Progenitor cell of endocrine pancreas (in vitro differentiated cells): ENCODE results near the gene MMP26. TPM values are rescaled to one million over a fixed set of nuclear protein-coding genes. Genes with fewer than 3 reads are reported as not detected.

Experiments used
- DNase-seq: peaks from one replicate; pipeline ENCODE4 v3.0.0; 2021; ENCODE audit warnings: low spot score; ENCODE audit not compliant: unreplicated experiment
- H3K27ac Mint-ChIP-seq: 2 replicates; pipeline ENCODE4 v1.8.0; 2021; ENCODE audit warnings: mild to moderate bottlenecking, moderate library complexity, mixed read lengths
- H3K27me3 Mint-ChIP-seq: 2 replicates; pipeline ENCODE4 v1.8.0; 2021; ENCODE audit warnings: mixed read lengths
- H3K36me3 Mint-ChIP-seq: 2 replicates; pipeline ENCODE4 v1.8.0; 2022; ENCODE audit warnings: mixed read lengths; ENCODE audit not compliant: insufficient read depth
- H3K4me1 Mint-ChIP-seq: 2 replicates; pipeline ENCODE4 v1.8.0; 2021; ENCODE audit warnings: low read depth, mixed read lengths
- H3K4me3 Mint-ChIP-seq: 2 replicates; pipeline ENCODE4 v1.8.0; 2021; ENCODE audit warnings: low read depth, mild to moderate bottlenecking, moderate library complexity, mixed read lengths
- H3K9me3 Mint-ChIP-seq: 2 replicates; pipeline ENCODE4 v1.8.0; 2021; ENCODE audit warnings: low read depth, mixed read lengths
- total RNA-seq: library from RNA; stranded (reverse); gene quantifications from 2 replicates; pipeline ENCODE4 v1.2.1, GENCODE V29; 2021
- TF ChIP-seq, protein P1 (sequence below): fragments of 200-600 bp; sonication (generic); IDR thresholded peaks from one replicate; pipeline ENCODE4 v1.5.0; 2021; ENCODE audit warnings: antibody characterized with exemption, mild to moderate bottlenecking; ENCODE audit not compliant: unreplicated experiment

Gene MMP26
- total RNA-seq, 1 donor from 2014 or later: not detected

DNA sequence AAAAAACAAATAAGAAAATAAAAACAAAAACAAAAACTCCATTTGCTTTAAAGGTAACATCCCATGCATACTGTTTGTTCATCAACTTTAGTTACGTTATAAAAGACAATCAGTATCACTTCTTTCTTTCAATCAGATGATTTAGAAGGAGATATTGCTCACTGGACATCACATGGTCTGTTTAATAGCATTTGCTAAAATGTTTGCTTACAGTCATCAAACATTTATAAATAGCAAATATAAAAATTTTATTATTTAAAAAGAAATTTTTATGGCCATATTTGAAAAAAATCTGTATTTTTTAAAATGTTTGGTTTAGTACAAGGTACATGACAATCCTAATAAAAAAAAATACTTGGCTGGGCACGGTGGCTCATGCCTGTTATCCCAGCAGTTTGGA lies 22.6 kb downstream of the MMP26 start:
- H3K4me1 Mint-ChIP-seq: no peaks in the 10 kb centered on the region
- DNase-seq: no peak
- H3K4me3 Mint-ChIP-seq: no peak overlapping the region
- no peaks in the 10 kb centered on the region for H3K27me3 Mint-ChIP-seq
- TF ChIP-seq, protein P1, sequence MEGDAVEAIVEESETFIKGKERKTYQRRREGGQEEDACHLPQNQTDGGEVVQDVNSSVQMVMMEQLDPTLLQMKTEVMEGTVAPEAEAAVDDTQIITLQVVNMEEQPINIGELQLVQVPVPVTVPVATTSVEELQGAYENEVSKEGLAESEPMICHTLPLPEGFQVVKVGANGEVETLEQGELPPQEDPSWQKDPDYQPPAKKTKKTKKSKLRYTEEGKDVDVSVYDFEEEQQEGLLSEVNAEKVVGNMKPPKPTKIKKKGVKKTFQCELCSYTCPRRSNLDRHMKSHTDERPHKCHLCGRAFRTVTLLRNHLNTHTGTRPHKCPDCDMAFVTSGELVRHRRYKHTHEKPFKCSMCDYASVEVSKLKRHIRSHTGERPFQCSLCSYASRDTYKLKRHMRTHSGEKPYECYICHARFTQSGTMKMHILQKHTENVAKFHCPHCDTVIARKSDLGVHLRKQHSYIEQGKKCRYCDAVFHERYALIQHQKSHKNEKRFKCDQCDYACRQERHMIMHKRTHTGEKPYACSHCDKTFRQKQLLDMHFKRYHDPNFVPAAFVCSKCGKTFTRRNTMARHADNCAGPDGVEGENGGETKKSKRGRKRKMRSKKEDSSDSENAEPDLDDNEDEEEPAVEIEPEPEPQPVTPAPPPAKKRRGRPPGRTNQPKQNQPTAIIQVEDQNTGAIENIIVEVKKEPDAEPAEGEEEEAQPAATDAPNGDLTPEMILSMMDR: no peak
- no peaks in the 10 kb centered on the region for H3K9me3 Mint-ChIP-seq
- H3K36me3 Mint-ChIP-seq: no peaks in the 10 kb centered on the region
- H3K27ac Mint-ChIP-seq: no peak overlapping the region

DNA sequence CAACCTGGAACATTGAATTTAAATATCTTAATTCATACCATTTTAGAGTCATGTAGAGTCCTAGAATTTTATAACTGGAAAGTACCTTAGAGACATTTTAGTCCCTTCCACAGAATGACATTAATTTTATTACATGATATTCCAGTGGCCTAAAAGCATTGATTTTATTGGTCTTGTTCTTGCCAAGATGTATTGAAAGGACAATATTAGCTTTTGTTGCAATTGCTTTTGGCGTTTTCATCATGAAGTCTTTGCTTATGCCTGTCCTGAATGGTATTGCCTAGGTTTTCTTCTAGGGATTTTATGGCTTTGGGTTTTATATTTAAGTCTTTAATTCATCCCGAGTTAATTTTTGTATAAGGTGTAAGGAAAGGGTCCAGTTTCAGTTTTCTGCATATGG lies 36.2 kb downstream of the MMP26 start:
- Mint-ChIP-seq H3K4me1 (no peaks in the 10 kb centered on the region), H3K36me3 (no peaks in the 10 kb centered on the region), H3K4me3 (no peak overlapping the region), H3K27me3 (no peaks in the 10 kb centered on the region), H3K27ac (no peak overlapping the region), H3K9me3 (no peaks in the 10 kb centered on the region)
- TF ChIP-seq, protein P1: no peak
- no peak for DNase-seq

DNA sequence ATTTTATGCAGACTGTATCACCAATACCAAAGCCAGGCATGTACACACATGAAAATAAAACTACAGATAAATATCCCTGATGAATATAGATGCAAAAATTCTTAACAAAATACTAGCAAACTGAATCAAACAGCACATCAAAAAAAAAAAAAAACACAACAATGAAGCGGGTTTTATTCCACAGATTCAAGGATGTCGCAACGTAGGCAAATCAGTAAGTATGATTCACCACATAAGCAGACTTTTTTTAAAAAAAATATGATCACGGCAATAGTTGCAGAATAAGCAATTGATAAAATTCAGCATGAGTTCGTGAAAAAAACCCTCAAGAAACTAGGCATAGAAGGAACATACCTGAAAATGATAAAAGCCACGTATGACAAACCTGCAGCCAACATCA lies 43.9 kb downstream of the MMP26 start:
- Mint-ChIP-seq H3K27me3 (peaks cover 2% of the 10 kb centered on the region), H3K9me3 (no peaks in the 10 kb centered on the region), H3K36me3 (no peaks in the 10 kb centered on the region), H3K4me1 (no peaks in the 10 kb centered on the region), H3K4me3 (no peak overlapping the region), H3K27ac (no peak overlapping the region)
- TF ChIP-seq, protein P1: no peak
- DNase-seq: no peak

DNA sequence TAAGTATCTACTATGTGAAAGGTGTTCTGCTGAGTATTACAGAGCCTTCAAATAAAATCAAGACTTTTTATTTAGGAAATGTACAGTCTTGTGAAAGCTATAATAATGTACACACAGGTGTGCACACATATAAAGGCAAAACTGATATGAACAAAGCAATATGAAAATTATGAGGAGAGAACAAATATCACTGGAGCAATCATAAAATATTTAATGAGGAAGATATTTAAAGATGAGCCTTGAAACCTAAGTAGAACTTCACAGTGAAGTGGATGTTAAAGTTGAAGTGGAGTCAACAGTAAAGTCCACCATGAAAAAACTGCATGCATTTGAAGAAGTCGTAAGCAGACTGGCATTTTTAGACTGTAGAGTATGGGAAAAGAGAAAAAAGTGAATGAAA lies 46.6 kb downstream of the MMP26 start:
- Mint-ChIP-seq H3K4me1 (no peaks in the 10 kb centered on the region), H3K27me3 (peaks cover 2% of the 10 kb centered on the region), H3K4me3 (no peak overlapping the region), H3K27ac (no peak overlapping the region), H3K36me3 (no peaks in the 10 kb centered on the region), H3K9me3 (no peaks in the 10 kb centered on the region)
- TF ChIP-seq, protein P1: no peak
- DNase-seq: no peak

Other genes with a start within 250 kb of the MMP26 start
- not detected in 2 replicates for gene OR52K1, start 222.1 kb upstream of the MMP26 start, total RNA-seq
- gene OR52M1, start 159.6 kb upstream of the MMP26 start, total RNA-seq: not detected in 2 replicates
- gene OR52I2, start 123.0 kb upstream of the MMP26 start, total RNA-seq: not detected in 2 replicates
- gene OR52I1, start 110.7 kb upstream of the MMP26 start, total RNA-seq: not detected in 2 replicates
- 18.1 and 18.7 TPM in 2 replicates for gene TRIM68, start 96.6 kb upstream of the MMP26 start, total RNA-seq
- gene OR51D1, start 67.3 kb upstream of the MMP26 start, total RNA-seq: not detected in 2 replicates
- 0.11 and 0.14 TPM in 2 replicates for gene OR51E1, start 60.8 kb upstream of the MMP26 start, total RNA-seq
- gene OR51E2, start 6.9 kb upstream of the MMP26 start, total RNA-seq: not detected in 2 replicates
- gene OR51F1, start 65.2 kb downstream of the MMP26 start, total RNA-seq: not detected in 2 replicates
- gene OR52R1, start 99.6 kb downstream of the MMP26 start, total RNA-seq: not detected in 2 replicates
- gene OR51F2, start 116.5 kb downstream of the MMP26 start, total RNA-seq: not detected in 2 replicates
- not detected in 2 replicates for gene OR51S1, start 144.4 kb downstream of the MMP26 start, total RNA-seq
- not detected in 2 replicates for gene OR51T1, start 177.1 kb downstream of the MMP26 start, total RNA-seq
- gene OR51A7, start 199.0 kb downstream of the MMP26 start, total RNA-seq: not detected in 2 replicates
- not detected in 2 replicates for gene OR51G2, start 214.6 kb downstream of the MMP26 start, total RNA-seq
- gene OR51G1, start 219.6 kb downstream of the MMP26 start, total RNA-seq: not detected in 2 replicates
- gene OR51A4, start 242.8 kb downstream of the MMP26 start, total RNA-seq: not detected in 2 replicates